ENCODE measurements around the gene FRMD3.

Gene FRMD3

DNA sequence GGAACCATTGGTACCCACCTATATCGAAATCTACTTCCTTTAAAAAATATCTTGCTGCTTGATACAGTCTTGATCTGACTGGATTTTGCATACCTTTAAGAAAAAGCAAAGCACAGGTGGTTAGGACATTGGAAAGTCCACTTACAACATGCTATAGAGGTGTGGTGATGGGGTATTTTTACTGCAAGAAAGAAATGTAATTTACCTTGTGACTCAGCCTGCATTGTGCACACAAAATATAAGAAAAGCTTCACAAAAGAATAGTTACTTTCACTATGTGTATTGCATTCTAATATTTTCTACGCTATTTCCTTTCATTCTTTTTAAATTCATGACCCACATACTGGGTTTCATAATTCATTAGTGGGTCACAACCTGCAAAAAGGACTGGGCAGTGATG, 239.1 kb downstream of the FRMD3 start:
- no peak overlapping the region for H3K4me3 ChIP-seq (ENCODE audit: low read depth, low read length)
- TF ChIP-seq, protein P1, sequence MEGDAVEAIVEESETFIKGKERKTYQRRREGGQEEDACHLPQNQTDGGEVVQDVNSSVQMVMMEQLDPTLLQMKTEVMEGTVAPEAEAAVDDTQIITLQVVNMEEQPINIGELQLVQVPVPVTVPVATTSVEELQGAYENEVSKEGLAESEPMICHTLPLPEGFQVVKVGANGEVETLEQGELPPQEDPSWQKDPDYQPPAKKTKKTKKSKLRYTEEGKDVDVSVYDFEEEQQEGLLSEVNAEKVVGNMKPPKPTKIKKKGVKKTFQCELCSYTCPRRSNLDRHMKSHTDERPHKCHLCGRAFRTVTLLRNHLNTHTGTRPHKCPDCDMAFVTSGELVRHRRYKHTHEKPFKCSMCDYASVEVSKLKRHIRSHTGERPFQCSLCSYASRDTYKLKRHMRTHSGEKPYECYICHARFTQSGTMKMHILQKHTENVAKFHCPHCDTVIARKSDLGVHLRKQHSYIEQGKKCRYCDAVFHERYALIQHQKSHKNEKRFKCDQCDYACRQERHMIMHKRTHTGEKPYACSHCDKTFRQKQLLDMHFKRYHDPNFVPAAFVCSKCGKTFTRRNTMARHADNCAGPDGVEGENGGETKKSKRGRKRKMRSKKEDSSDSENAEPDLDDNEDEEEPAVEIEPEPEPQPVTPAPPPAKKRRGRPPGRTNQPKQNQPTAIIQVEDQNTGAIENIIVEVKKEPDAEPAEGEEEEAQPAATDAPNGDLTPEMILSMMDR (IDR thresholded peaks at IDR 0.05; ENCODE audit: low read depth, low read length) = no peak

DNA sequence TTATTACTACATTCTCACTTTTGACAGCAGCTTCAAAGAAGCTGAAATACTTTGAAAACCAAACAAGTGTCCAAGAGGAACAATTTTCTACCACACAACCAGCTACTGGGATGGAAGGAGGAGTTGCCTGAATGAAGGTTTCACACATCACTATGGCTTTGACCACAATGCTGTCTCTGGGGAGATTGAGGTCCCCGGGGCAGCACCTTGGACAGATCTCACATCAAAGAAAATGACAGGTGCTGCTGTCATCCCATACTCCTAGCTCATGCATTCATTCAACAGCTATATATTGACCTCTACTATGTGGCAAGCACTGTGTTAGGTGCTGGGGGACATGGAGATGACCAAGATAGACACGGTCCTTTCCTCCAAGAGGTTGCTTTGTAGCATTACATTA, 242.1 kb downstream of the FRMD3 start:
- TF ChIP-seq, protein P1 (IDR thresholded peaks at IDR 0.05; ENCODE audit: low read depth, low read length) = no peak
- H3K4me3 ChIP-seq (ENCODE audit: low read depth, low read length) = no peak overlapping the region

DNA sequence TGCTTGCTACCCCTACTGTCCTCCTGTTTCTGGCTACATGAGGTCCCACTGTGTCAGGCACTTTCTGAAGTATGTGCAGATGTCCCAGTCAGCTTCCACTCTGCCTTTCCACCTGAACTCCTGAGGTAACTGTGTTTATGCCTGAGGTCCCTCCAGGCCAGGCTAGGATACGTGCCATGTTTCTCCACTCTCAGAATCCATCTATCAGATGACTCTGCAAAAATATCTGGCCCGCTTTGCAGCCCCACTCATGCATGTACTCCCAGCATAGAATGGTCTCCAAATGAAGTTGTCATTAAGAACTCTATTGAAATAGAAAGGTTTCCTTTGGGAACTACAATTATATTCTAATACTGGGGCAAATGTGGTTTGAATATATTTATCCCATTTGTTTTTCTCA, 243.4 kb downstream of the FRMD3 start:
- no peak overlapping the region for H3K4me3 ChIP-seq (ENCODE audit: low read depth, low read length)
- TF ChIP-seq, protein P1 (IDR thresholded peaks at IDR 0.05; ENCODE audit: low read depth, low read length) = no peak

DNA sequence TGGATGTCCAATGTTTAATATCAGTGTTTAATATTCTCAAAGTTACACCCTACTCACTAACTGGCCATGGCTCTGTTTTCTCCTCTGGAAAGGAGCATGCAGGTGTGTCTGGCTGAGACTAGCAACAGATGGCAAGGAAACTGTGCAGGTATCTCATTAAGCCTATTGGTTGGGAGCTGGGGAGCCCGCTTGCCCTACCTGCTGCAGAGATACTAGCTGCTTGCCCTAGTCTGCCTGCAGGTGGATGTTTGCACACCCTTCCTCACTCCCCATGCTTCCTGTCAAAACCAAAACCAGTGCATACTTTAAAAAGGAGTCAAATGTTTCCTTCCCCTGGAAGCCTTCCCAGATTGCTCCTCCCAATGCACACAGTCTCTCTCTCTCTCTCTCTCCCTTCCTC, 247.0 kb downstream of the FRMD3 start:
- no peak overlapping the region for H3K4me3 ChIP-seq (ENCODE audit: low read depth, low read length)
- TF ChIP-seq, protein P1 (IDR thresholded peaks at IDR 0.05; ENCODE audit: low read depth, low read length) = no peak

GRCh38 chr9:83290692-83291091, 247.5 kb downstream of the FRMD3 start:
- TF ChIP-seq, protein P1 (IDR thresholded peaks at IDR 0.05; ENCODE audit: low read depth, low read length) = no peak
- no peak overlapping the region for H3K4me3 ChIP-seq (ENCODE audit: low read depth, low read length)

- TF ChIP-seq, protein P1 (IDR thresholded peaks at IDR 0.05; ENCODE audit: low read depth, low read length) = no peak
- H3K4me3 ChIP-seq (ENCODE audit: low read depth, low read length) = no peak overlapping the region
These were observed 251.2 kb downstream of the FRMD3 start for GRCh38 chr9:83287021-83287420.

DNA sequence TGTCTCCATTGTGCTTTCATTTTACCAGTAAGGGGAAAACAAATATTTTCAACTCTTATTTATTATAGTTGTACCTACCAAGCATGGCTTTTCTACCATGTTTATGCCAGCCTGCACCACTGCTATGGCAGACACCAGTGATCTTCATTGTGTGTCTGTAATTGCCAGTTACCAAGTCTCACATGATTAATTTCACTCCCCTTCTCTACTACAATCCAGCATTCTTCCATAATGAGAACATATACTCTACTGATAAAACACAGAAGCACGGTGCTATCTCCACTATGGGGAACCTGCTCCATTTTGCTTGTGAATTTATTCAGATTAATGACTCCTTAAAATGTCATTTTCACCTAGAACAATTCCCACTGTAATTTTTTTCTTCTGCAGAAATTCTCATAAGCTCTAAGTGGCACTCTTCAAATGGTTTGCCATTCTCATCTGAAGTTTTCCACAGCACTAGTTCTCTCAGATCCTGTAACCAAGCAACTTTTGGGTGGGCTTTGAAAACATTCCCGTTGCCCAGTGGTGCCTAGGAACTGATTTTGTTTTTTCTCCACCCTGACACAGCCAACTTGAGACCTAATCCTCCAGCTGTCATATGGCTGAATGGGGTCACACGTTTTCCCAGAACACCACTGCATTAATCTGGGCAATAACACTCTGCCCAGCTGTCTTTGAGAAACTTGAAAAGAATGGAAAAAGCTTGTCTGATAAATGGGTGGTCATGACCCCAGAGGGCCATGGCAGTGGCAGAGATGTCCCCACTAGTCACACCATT, 252.6 kb downstream of the FRMD3 start:
- TF ChIP-seq, protein P1 (IDR thresholded peaks at IDR 0.05; ENCODE audit: low read depth, low read length) = no peak
- H3K4me3 ChIP-seq (ENCODE audit: low read depth, low read length) = no peak overlapping the region

Measured in WI38 (cell line).